Right ventricle myocardium superior (tissue), 1 donor: ENCODE data around the gene LTBP3. TPM values are rescaled to one million over a fixed set of nuclear protein-coding genes. Genes with fewer than 3 reads are reported as not detected.
"Not testable (repeated sequence)": the region's sequence is repeated elsewhere in the genome, so short reads cannot be mapped to it uniquely, and the experiment has no call there.

Experiments
- ATAC-seq: fragments of 200-7000 bp; cut with Tn5 transposase; one replicate; pipeline ENCODE4 v1.9.1; 2020; ENCODE audit warnings: mild to moderate bottlenecking; ENCODE audit not compliant: poor library complexity
- DNase-seq: peaks from one replicate; pipeline ENCODE4 v3.0.0-alpha.2; 2020
- intact Hi-C: fragments of 100-400 bp; cut with DNase I; formaldehyde crosslinking; loops from one replicate; pipeline ENCODE4 v1.11.2; 2022
- total RNA-seq: library from RNA; stranded (reverse); fragmentation: NEBNext Ultra II Directional; extraction: Animal tissue kit (Norgen Biotek cat#: 25700); gene quantifications from one replicate; pipeline ENCODE4 v1.2.1, GENCODE V29; 2021
- donor health status: DM: no; HTN: yes; CAD: no; lungs with severe emphysema.

Gene LTBP3
- total RNA-seq, 1 donor from 2014 or later = 73.4 TPM

GRCh38 chr11:65525546-65526480 lies 32.3 kb downstream of the LTBP3 start:
- intact Hi-C loops = no loop called here
- DNase-seq (peak; percentile 42), ATAC-seq (no peak)

- ATAC-seq (peak; percentile 95), DNase-seq (peak; percentile 87)
- intact Hi-C loops = no loop called here
Observed at GRCh38 chr11:65524741-65525545, 33.2 kb downstream of the LTBP3 start, which contains the start of gene SCYL1. Gene SCYL1, plus strand, starts transcription at chr11:65525083. Its CDS starts 71 bp downstream, at chr11:65525154.

- intact Hi-C loops = no loop called here
- peak; percentile 72 for DNase-seq
- peak; percentile 14 for ATAC-seq
Observed at GRCh38 chr11:65524014-65524740, 34.0 kb downstream of the LTBP3 start.

- ATAC-seq, intact Hi-C loops: not testable (repeated sequence)
- DNase-seq = peak; percentile 39
Observed at GRCh38 chr11:65523631-65523968, 34.6 kb downstream of the LTBP3 start.

- intact Hi-C loops, ATAC-seq: not testable (repeated sequence)
- peak; percentile 39 for DNase-seq
Observed at GRCh38 chr11:65522718-65523630, 35.2 kb downstream of the LTBP3 start.

- intact Hi-C loops, ATAC-seq: not testable (repeated sequence)
- peak; percentile 30 for DNase-seq
Observed at GRCh38 chr11:65521777-65522521, 36.2 kb downstream of the LTBP3 start.

GRCh38 chr11:65518941-65519549 lies 39.1 kb downstream of the LTBP3 start:
- ATAC-seq, intact Hi-C loops: not testable (repeated sequence)
- DNase-seq = peak; percentile 3

GRCh38 chr11:65516135-65516968 lies 41.8 kb downstream of the LTBP3 start:
- intact Hi-C loops = no loop called here

GRCh38 chr11:65512311-65512710 lies 45.8 kb downstream of the LTBP3 start:
- not testable (repeated sequence) for ATAC-seq, DNase-seq
- intact Hi-C loops = loop anchor here (5.0 kb wide), 1 partner anchor 130 kb away; the partner anchor contains the start of gene SLC25A45

More at GRCh38 chr11:65516135-65516968, 41.8 kb downstream of the LTBP3 start:
- ATAC-seq (no peak), DNase-seq (no peak)

- DNase-seq = no peak
- intact Hi-C loops = loop anchor here (5.0 kb wide), 1 partner anchor 35 kb away; no protein-coding TSS in a partner anchor
- peak; percentile 33 for ATAC-seq
Observed at GRCh38 chr11:65506772-65507505, 51.2 kb downstream of the LTBP3 start.

- DNase-seq = no peak
- no peak for ATAC-seq
- intact Hi-C loops = loop anchor here (5.0 kb wide), 1 partner anchor 34 kb away; no protein-coding TSS in a partner anchor
Observed at GRCh38 chr11:65506290-65506771, 51.8 kb downstream of the LTBP3 start.

- intact Hi-C loops = loop anchor here (5.0 kb wide), 1 partner anchor 33 kb away; no protein-coding TSS in a partner anchor
- DNase-seq (no peak), ATAC-seq (no peak)
Observed at GRCh38 chr11:65505466-65506289, 52.5 kb downstream of the LTBP3 start.

- DNase-seq (no peak), ATAC-seq (no peak)
- intact Hi-C loops = loop anchor here (5.0 kb wide), 1 partner anchor 33 kb away; no protein-coding TSS in a partner anchor
Observed at GRCh38 chr11:65504674-65505465, 53.3 kb downstream of the LTBP3 start.
